Neuron (in vitro differentiated cells): ENCODE data around the gene KCNIP3.
"Not testable (repeated sequence)": the region's sequence is repeated elsewhere in the genome, so short reads cannot be mapped to it uniquely, and the experiment has no call there.

Experiments used
- H2AFZ ChIP-seq: one replicate; pipeline ENCODE4 v1.6.1; 2013; ENCODE audit warnings: low read depth, mild to moderate bottlenecking, inconsistent platforms, low read length, moderate library complexity
- H3K27me3 ChIP-seq: one replicate; pipeline ENCODE4 v1.6.1; 2013; ENCODE audit warnings: low read length; ENCODE audit not compliant: insufficient read depth
- H3K36me3 ChIP-seq: one replicate; pipeline ENCODE4 v1.6.1; 2013; ENCODE audit warnings: low read length; ENCODE audit not compliant: insufficient read depth
- H3K4me1 ChIP-seq: one replicate; pipeline ENCODE4 v1.6.1; 2013; ENCODE audit warnings: low read length; ENCODE audit not compliant: insufficient read depth
- H3K4me3 ChIP-seq: 2 replicates; pipeline ENCODE4 v1.5.1; 2013; ENCODE audit warnings: mild to moderate bottlenecking, low read length, moderate library complexity
- H3K9me3 ChIP-seq: one replicate; pipeline ENCODE4 v1.6.1; 2013; ENCODE audit warnings: low read length

The KCNIP3 gene

DNA sequence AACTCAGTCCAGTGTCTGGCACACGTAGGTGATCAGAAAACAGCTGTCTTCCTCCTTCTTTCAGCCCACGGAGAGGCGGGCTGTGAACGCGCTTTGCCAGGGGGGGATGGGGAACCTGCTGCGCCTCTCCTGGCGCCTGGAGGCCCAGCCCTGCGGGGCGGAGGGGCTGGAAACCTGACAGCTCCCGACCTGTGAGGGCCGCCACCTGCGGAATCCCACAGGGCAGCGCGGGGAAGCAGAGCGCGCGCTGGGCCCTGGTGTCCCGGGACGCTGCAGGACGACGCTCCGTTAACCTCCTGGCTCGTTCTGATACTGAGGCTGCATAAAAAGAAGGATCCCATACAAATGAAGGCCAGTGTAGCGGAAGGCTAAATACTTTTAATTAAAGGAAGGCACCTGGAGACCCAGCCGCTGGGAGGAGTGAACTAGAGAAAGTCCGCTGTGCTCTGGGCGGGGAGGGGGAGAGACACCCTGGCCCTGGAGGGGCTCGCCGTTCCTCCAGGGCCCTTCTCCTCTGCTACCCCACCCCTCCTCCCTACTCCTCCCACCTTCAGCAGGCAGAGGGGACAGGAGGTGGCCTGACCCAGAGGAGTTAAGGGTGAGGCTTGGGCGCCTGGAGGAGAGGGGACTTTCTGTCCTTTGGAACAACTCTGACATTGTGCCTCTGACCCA is 130.2 kb downstream of the KCNIP3 start:
- H3K4me3 ChIP-seq: not testable (repeated sequence)

DNA sequence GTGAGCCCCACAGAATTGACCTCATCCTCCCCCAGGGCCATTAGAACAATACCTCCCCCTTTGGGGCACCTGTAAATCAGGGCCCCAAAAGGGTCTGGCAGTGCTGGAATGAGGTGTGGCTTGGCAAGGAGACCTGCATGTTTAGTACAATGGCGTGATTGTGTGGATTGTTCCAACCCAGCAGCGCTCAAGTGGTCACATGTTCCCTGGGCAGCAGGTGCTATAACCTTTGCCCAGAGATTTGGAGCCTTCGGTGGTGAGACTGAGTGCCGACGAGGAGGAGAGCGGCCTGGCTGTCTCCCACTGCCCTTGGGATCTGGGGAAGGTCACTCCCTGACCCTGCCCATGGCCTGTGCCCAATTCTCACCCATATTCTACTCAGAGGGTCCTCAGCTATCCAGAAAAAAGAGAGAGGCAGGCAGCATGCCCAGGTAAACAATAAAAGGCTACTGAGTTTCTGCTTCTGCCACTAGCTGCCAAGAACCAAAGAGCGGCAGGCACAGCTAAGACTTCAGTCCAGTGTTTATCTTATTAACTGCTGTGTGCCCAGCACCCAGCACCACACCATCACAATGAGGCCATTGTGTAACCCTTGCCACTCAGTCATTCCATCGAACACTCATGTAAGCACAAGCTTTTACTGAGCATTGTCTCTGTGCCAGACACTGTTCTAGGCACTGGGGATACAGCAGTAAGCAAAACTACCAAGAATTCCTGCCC is 132.8 kb downstream of the KCNIP3 start:
- H2AFZ ChIP-seq, H3K27me3 ChIP-seq, H3K4me1 ChIP-seq, H3K9me3 ChIP-seq, H3K4me3 ChIP-seq, H3K36me3 ChIP-seq: not testable (repeated sequence)

More for the DNA sequence above, 130.2 kb downstream of the KCNIP3 start:
- H3K4me1 ChIP-seq, H3K9me3 ChIP-seq, H3K27me3 ChIP-seq, H3K36me3 ChIP-seq, H2AFZ ChIP-seq: not testable (repeated sequence)

DNA sequence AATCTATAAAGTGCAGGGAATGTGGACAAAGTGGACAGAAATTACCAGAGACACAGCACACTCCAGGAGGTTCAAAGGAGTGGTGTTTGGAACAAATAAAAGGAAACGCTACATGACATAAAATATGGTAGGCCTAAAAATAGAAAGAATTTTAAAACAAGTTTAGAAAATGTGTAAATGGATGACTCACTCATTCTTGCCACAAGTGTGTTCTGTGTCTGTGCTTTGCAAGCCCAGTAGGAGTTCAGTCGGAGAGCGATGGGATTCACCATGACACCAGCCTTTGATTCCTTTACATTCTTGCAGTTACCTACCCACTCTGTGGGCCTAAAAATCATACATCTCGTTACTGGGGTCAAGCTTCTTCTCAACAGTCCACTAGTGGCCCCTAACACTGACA is 136.2 kb downstream of the KCNIP3 start:
- H3K27me3 ChIP-seq, H3K4me1 ChIP-seq, H3K9me3 ChIP-seq, H3K4me3 ChIP-seq, H3K36me3 ChIP-seq, H2AFZ ChIP-seq: not testable (repeated sequence)

DNA sequence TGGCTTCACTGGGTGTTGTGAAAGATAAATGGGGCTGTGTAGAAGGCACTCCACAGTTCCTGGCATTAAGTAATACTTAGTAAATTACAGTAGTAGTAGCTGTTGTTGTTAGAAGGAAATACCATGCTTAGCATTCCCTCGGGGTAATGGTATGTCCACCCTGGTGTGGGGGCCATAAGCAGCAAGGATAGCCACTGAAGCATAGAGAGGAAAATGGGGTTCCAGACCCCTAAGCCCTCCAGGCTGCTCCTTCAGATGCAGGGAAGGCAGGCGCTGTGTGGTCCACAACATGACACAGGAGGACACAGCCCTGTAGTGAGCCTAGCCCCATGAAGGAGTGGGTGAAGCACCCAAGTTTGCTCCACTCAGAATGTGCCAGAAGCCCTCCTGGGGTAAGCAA is 136.8 kb downstream of the KCNIP3 start:
- not testable (repeated sequence) for H3K4me1 ChIP-seq, H2AFZ ChIP-seq, H3K27me3 ChIP-seq, H3K9me3 ChIP-seq, H3K4me3 ChIP-seq, H3K36me3 ChIP-seq

DNA sequence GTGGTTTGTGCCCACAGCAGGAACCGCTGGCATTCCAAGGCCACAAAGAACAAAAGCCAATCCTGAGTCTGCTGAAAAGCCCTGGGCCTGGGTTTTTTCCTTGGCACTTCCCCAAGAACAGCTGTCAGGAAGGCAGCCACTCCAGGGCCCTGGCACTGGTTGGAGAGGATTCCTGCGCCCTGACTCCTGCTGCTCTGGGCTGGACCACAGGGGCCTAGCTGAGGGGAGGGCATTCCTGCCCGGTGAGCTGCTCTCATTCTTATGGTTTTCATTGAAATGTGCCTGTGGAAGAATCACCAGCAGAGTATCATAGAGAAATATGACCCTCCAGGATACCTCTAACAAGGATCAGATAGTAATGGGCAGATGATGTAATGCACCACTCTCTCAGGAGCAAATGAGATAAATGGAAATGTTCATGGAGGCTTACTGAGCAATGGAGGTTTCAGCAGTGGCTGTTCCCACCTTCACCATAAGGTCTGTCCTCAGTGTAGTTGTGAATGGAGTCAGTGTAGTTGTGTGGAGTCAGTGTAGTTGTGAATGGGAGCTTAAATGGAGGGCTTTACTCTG is 137.4 kb downstream of the KCNIP3 start:
- not testable (repeated sequence) for H3K4me1 ChIP-seq, H3K4me3 ChIP-seq, H2AFZ ChIP-seq, H3K36me3 ChIP-seq, H3K27me3 ChIP-seq, H3K9me3 ChIP-seq

DNA sequence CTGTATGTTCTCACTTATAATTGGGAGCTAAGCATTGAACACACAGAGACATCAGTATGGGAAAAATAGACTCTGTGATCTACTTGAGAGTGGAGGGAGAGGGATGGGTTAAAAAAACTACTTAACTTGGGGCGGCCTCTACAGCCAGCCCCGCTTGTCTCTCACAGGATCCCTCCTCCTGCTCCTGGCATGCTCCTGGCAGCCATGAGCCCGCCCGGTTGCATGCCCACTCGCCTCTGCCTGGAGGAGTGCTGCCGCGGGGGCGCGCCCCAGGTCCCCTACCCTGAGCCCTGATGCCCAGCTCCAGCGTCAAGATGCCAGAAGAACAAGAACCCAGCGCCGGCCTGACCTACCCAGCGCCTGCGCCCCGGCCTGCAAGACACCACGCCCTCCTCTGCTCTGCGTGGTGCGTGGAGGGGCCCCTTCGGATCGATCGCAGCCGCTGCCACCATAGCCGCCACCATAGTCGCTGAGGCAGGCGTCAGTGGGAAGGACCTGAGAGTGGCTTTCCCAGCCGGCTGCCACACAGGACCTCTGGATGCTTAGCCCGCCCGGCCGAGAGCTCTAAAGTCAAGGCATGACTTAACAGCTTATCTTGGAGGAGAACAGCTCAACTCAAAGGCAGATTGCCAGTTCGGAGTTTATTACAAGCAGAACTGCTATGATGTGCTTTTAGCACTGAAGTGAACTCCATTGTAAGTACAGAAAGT is 138.2 kb downstream of the KCNIP3 start:
- H3K9me3 ChIP-seq, H3K4me3 ChIP-seq, H3K4me1 ChIP-seq, H3K36me3 ChIP-seq, H2AFZ ChIP-seq, H3K27me3 ChIP-seq: not testable (repeated sequence)
